AG10803 (cell line): ENCODE data around the gene CCRL2.
"Not testable (repeated sequence)": the region's sequence is repeated elsewhere in the genome, so short reads cannot be mapped to it uniquely, and the experiment has no call there.

ENCODE experiments used
- DNase-seq: peaks from one replicate; pipeline ENCODE4 v3.0.0; 2010; ENCODE audit warnings: low read depth
- H3K4me3 ChIP-seq: 2 replicates; pipeline ENCODE4 v1.5.1; 2011; ENCODE audit warnings: mild to moderate bottlenecking, low read length, control low read depth
- TF ChIP-seq, protein P1 (sequence below): conservative IDR thresholded peaks from 2 replicates; pipeline ENCODE4 v1.5.1; 2011; ENCODE audit warnings: mild to moderate bottlenecking, low read length, control low read depth, inconsistent platforms

The CCRL2 gene

DNA sequence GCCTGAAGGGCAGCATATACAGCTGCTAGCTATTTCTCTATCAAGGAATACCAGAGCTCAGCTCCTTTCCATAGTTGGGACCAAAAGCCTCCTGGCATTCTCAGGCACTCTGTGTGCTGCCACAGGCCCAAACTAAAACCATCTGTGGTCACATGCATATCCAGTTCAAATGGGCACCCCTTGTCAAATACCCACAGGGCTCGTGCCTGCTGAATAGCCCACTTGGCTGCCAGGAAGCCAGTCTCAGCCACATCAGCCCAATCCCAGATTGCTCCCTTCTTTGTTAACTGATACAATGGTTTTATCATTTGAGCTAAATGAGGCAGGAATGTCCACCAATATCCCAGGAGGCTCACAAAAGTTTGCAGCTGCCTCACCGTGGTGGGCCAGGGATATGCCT, 13.9 kb downstream of the CCRL2 start:
- H3K4me3 ChIP-seq, result no peak overlapping the region

DNA sequence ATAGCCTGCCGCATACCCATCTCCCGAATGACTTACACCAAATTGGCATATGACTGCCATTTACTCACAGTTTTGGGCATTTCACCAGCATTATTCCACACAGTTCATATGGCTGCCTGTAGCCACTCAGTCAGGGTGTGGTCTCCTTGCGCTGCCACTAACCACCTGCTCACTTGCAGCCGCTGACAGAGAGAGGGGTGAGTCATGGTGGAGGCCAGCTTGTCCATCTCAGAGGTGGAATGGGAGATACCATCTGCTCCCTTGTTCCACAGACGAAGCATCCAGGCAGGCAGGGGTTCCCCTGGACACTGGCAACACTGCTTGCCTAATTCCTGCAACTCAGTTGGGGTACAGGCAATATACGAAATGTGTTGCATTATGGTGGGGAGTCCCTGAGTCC, 15.6 kb downstream of the CCRL2 start:
- TF ChIP-seq, protein P1, sequence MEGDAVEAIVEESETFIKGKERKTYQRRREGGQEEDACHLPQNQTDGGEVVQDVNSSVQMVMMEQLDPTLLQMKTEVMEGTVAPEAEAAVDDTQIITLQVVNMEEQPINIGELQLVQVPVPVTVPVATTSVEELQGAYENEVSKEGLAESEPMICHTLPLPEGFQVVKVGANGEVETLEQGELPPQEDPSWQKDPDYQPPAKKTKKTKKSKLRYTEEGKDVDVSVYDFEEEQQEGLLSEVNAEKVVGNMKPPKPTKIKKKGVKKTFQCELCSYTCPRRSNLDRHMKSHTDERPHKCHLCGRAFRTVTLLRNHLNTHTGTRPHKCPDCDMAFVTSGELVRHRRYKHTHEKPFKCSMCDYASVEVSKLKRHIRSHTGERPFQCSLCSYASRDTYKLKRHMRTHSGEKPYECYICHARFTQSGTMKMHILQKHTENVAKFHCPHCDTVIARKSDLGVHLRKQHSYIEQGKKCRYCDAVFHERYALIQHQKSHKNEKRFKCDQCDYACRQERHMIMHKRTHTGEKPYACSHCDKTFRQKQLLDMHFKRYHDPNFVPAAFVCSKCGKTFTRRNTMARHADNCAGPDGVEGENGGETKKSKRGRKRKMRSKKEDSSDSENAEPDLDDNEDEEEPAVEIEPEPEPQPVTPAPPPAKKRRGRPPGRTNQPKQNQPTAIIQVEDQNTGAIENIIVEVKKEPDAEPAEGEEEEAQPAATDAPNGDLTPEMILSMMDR, result no peak
- H3K4me3 ChIP-seq, result no peak overlapping the region
- no peak for DNase-seq

More for the DNA sequence above, 13.9 kb downstream of the CCRL2 start:
- TF ChIP-seq, protein P1, result no peak
- DNase-seq, result no peak

DNA sequence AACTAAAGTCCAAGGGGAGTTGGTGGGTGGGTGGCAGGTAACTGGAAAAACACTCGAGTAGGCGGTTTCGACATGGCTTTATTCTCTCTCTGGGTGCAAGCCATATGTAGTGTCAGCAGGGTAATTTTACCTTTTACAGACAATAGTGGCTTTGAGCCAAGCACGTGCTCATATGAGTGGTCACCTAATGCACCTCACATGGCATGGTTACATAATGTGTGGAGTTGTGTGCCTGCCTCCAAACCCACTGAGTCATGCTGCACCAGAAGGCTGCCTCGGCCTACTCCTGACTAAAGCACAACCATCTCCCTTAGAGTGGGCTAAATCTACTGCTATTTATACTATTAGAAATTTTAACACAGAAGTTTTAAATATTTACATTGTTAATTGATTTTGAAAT, 16.5 kb downstream of the CCRL2 start:
- TF ChIP-seq, protein P1, result no peak
- no peak overlapping the region for H3K4me3 ChIP-seq
- DNase-seq, result peak; percentile 9

DNA sequence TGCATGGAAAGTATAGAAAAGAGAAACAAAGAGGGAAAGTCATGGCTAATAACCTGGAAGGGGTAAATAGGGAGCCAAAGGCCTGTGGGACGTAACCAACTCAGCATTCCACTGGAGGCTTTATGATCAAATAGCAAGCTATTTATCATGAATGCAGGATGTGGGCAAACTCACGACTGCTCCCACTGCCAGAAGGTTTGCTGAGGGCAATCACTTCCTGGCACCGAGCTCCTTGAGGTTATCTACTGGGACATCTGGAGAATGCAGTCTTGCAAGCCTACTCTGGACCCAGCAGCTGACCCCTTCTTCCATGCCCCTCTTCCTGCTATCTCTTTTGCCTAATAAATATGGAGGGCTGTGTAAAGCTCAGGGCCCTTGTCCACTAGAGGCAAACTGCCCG, 19.4 kb downstream of the CCRL2 start:
- not testable (repeated sequence) for H3K4me3 ChIP-seq
- DNase-seq, result peak; percentile 13

DNA sequence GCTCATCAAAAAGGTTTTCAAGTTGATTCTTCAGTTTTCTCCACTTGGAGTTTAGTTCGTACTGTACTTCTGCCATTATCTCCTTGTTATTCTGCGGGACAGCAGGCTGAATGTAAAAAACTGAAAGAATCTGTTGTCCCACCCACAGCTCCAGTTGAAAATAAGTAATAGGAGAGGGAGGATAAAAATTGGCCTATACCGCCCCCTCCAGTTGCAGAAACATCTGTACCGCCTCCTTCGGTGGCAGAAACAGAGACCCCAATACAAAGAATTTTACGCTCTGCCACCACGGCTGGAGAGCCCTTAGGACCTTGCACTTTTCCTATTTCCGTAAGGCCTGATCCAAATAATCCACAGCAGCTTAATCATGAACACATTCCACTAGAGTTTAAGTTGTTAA, 20.3 kb downstream of the CCRL2 start:
- DNase-seq, H3K4me3 ChIP-seq: not testable (repeated sequence)

DNA sequence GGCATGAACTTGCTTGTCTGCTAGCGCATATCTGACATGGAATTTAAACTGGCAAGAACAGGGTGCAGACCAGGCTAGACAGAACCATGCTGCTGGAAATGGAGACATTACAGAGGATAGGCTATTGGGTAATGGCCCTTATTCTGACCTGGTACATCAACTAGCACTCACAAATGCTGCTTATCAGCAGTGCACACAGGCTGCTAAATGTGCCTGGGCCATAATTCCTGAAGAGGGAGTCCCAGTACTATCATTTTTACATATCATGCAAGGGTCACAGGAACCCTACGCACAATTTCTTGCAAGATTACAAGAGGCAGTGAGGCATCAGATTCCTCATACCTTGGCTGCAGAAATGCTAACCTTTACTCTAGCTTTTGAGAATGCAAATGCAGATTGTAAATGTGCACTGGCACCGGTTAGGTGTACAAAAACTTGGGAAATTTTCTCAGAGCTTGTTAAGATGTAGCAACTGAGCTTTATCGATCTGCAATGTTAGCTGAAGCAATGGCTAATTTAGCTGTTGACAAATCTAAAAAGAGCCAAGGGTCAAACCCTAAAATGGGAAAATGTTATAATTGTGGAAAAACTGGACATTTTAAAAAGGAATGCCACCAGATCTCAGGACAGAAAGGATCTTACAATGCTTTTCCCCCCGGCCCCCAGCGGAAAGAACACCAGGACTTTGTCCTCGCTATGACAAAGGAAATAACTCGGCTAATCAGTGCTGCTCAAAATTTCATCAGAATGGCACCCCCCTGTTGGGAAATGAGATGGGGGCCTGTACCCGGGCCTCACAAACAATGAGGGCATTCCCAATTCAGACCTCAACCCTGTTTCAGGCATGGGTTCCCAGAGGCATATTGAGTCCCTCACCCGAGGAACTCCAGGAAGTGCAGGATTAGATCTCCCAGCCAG, 21.1 kb downstream of the CCRL2 start:
- TF ChIP-seq, protein P1, result no peak; the same call in 1 of the 2 replicates
- no peak overlapping the region for H3K4me3 ChIP-seq
- DNase-seq, result no peak

DNA sequence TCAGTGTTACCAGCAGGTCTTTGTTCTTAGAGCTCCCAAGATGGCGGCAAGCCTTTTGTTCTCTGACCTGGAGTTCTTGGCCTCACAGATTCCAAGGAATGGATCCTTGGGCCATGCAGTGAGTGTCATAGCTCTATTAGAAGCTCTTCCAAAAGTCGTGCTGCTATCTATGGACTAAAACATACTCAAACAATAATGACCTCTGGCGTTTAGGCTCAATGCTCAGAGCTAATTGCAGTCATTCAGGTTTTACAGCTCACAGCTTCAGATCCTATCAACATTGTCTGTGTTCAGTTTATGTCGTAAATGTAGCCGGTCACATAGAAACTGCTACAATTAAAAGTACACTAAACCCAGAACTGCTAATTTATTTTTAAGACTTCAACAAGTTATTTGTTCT, 22.2 kb downstream of the CCRL2 start:
- no peak for DNase-seq
- TF ChIP-seq, protein P1, result no peak

DNA sequence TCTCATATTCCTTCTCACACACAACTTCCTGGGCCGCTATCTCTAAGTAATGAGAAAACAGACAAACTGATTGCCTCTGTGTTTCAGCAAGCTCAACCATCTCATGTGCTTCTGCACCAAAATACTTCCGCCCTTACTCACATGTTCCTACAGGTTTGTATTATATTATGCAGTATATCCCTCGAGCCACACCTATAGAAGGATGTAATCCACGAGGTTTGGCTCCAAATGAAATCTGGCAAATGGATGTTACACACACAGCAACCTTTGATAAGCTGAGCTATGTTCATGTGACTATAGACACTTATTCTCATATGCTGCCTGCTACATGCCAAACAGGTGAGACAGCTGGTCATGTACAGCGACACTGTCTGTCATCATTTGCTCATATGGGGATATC, 22.6 kb downstream of the CCRL2 start:
- TF ChIP-seq, protein P1, result no peak
- H3K4me3 ChIP-seq, result no peak overlapping the region
- DNase-seq, result no peak

More for the DNA sequence above, 22.2 kb downstream of the CCRL2 start:
- H3K4me3 ChIP-seq, result no peak overlapping the region

DNA sequence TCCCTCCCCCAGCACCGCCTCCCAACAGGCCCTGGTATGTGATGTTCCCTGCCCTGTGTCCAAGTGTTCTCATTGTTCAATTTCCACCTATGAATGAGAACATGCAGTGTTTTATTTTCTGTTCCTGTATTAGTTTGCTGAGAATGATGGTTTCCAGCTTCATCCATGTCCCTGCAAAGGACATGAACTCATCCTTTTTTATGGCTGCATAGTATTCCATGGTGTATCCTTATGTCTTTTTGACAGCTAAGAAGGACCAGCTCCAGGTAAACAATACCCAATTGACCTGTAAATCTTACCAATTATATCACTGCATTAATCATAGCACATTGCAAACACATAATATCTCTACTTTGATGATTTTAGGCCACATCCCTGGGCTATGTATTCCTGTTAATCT, 23.8 kb downstream of the CCRL2 start:
- H3K4me3 ChIP-seq, DNase-seq: not testable (repeated sequence)

DNA sequence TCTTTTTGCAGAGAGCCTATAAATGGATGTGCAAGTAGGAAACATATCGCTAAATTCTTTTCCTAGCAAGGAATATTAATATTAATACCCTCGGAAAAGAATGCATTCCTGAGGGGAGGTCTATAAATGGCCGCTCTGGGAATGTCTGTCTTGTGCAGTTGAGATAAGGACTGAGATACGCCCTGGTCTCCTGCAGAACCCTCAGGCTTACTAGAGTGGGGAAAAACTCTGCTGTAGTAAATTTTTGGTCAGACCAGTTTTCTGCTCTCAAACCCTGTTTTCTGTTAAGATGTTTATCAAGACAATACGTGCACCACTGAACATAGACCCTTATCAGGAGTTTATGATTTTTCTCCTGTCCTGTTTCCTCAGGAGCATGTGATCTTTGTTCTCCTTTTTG, 24.8 kb downstream of the CCRL2 start:
- not testable (repeated sequence) for H3K4me3 ChIP-seq, DNase-seq

DNA sequence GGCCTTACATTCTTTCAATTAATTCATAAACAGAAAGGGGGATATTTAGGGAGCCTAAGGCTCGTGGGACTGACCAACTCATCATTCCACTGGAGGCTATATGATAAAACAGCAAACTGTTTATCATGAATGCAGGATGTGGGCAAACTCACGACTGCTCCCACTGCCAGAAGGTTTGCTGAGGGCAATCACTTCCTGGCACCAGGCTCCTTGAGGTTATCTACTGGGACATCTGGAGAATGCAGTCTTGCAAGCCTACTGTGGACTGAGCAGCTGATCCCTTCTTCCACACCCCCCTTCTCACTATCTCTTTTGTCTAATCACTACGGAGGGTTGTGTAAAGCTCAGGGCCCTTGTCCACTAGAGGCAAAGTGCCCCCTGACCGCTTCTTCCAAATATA, 26.1 kb downstream of the CCRL2 start:
- not testable (repeated sequence) for DNase-seq, H3K4me3 ChIP-seq
